Tongue (tissue), 2 donors: Measurements from ENCODE around the gene TBC1D22A. TPM values are rescaled to one million over a fixed set of nuclear protein-coding genes. Genes with fewer than 3 reads are reported as not detected.
"Not testable (repeated sequence)": the region's sequence is repeated elsewhere in the genome, so short reads cannot be mapped to it uniquely, and the experiment has no call there.

ENCODE experiments used
- DNase-seq: peaks from one replicate; pipeline ENCODE4 v3.0.0-alpha.2; 2015
- total RNA-seq: library from RNA; depleted of rRNA; stranded (reverse); fragments of >200 nt; gene quantifications from one replicate; pipeline ENCODE4 v1.2.3, GENCODE V29; 2014

The TBC1D22A gene
- total RNA-seq, 1 donor from 2014 or later, result 14.3 TPM

GRCh38 chr22:46774253-46774979 lies 12.0 kb downstream of the TBC1D22A start:
- no peak for DNase-seq

GRCh38 chr22:46774980-46775849 lies 12.8 kb downstream of the TBC1D22A start:
- DNase-seq, result no peak

GRCh38 chr22:46775850-46776826 lies 13.7 kb downstream of the TBC1D22A start:
- DNase-seq, result no peak

GRCh38 chr22:46776876-46777608 lies 14.6 kb downstream of the TBC1D22A start:
- DNase-seq, result peak; percentile 45

- DNase-seq, result peak; percentile 68
Observed at GRCh38 chr22:46777609-46777970, 15.1 kb downstream of the TBC1D22A start.

GRCh38 chr22:46779023-46779422 lies 16.6 kb downstream of the TBC1D22A start:
- no peak for DNase-seq

GRCh38 chr22:46779651-46780050 lies 17.2 kb downstream of the TBC1D22A start:
- no peak for DNase-seq

GRCh38 chr22:46780453-46780852 lies 18.0 kb downstream of the TBC1D22A start:
- DNase-seq, result no peak

GRCh38 chr22:46781291-46781690 lies 18.8 kb downstream of the TBC1D22A start:
- no peak for DNase-seq

GRCh38 chr22:46782200-46782599 lies 19.8 kb downstream of the TBC1D22A start:
- not testable (repeated sequence) for DNase-seq

GRCh38 chr22:46783721-46784120 lies 21.3 kb downstream of the TBC1D22A start:
- no peak for DNase-seq

GRCh38 chr22:46788441-46789172 lies 26.2 kb downstream of the TBC1D22A start:
- no peak for DNase-seq

GRCh38 chr22:46789992-46790391 lies 27.5 kb downstream of the TBC1D22A start:
- DNase-seq, result no peak

GRCh38 chr22:46791201-46791731 lies 28.8 kb downstream of the TBC1D22A start:
- no peak for DNase-seq

- no peak for DNase-seq
Observed at GRCh38 chr22:46792061-46792796, 29.8 kb downstream of the TBC1D22A start.

GRCh38 chr22:46792841-46793261 lies 30.4 kb downstream of the TBC1D22A start:
- DNase-seq, result no peak

GRCh38 chr22:46793497-46793896 lies 31.0 kb downstream of the TBC1D22A start:
- no peak for DNase-seq

- DNase-seq, result no peak
Observed at GRCh38 chr22:46794067-46794466, 31.6 kb downstream of the TBC1D22A start.

GRCh38 chr22:46794491-46794890 lies 32.0 kb downstream of the TBC1D22A start:
- DNase-seq, result no peak

GRCh38 chr22:46795140-46795539 lies 32.7 kb downstream of the TBC1D22A start:
- DNase-seq, result no peak
